GM21528 (cell line): ENCODE measurements around the gene ETFB.

Experiments
- ATAC-seq: cut with Tn5 transposase; IDR thresholded peaks from one replicate; pipeline ENCODE4 v1.9.1; 2021; ENCODE audit warnings: mild to moderate bottlenecking, moderate library complexity; ENCODE audit not compliant: unreplicated experiment, low FRiP score

Gene ETFB

DNA sequence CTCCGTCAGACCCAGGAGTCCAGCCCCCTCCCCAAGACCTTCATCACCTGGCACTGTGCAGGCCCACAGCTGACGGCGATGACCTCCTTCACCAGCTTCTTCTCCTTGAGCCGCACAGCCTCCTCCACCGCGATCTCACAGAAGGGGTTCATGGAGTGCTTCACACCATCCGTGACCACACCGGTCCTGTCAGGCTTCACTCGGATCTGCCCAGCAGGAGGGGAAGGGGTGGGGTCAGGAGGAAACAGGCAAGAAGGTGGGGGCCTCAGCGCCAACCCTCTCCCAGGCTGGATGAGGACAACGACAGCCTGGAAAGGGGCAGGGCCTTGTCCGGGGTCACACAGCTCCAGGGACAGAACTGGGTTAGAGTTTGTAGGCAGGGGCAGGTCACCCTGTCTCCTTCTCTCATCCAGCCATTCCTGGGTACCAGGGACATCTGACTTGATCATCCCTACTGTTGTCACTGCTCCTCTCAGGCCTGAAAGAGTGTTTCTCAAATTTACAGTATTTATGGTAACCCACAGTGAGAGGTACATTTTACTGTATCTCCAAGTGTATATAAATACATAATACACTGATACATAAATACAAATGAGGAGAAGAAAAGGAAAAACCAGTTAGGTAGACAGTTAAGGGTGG is 12.0 kb downstream of the ETFB start:
- ATAC-seq = no peak

DNA sequence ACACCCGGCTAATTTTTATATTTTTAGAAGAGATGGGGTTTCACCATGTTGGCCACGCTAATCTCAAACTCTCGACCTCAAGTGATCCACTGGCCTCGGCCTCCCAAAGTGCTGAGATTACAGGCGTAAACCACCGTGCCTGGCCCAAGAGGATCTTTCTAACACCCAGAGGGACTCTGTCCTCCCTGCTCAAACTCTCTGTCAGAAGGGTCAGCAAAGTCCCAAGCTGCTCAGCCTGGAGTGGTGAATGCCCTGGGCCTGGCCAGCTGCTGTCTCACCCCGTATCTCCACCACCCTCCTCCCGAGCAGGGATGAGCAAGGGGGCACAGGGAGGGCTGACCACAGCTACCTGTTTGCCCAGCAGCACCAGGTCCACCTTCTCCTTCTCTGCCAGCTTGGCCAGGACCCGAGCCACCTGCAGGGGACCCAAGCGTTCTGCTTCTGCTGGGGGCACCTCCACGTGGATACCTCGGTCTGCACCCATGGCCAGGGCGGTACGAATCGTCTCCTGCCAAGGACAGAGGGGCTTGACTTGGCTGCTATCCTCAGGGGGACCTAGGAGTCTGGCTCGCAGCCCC is 13.3 kb downstream of the ETFB start:
- ATAC-seq = no peak

DNA sequence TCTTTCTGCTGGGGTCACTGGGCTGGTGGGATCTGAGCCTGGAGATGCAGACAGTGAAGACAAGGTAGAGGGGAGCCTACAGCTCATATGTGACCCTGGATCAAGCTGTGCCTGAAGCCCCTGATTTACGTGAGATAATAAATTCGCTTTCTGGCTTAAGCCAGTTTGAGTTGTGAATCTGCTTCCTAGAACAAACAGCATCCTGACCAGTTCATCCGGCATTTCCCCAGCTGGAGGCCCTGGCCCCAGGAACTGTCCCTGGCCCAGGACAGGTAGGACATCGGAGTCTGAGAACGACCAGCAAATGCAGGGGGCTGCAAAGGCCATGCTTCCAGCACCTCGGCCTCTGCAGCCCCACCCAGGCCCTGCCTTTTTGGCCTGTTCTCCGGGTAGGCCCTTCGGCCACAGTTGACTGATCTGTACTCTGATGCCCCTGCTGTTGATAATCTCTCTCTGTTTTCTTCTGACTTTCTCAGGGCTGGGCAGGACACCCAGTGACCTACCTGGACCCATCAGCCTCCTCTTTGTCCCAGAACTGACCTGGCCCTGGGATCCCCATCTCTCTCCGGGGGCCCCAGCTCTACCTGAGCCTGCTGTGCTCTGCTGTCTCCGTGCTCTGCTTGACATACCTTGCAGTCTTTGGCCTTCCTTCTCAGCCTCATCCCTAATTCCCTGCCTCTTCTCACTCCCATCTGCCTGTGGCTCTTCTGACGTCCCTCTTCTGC is 14.8 kb downstream of the ETFB start:
- ATAC-seq = no peak

DNA sequence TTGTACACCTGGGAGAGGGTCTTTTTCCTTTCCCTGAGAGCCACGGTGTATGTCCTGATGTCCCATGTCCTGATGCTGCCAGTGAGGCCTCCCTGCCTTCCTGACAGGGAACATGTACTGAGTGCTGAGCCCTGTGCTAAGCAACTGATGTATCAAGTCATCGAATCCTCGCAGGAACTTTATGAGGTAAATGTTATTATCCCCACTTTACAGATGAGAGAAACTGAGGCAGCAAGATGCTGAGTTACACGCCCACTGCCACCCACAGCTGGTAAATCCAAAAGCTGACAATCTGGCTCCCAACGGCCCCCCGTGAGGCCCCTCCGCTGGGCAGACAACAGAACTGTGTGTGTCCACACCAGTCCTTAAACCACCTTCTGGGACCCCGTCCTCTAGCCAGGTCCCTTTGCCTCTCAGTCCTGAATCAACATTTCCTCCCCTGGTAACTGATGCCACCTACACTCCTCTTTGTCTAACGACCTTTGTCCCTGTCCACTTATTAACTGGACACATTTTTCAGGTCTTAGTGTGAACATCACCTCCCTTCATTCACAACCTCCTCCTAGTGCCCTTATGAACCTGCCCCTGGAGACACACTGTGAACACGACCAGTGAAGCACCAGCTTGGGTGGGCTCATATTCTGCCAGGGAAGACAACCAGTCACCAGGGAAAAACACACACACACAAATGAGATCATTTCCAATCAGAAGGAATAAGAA is 18.8 kb downstream of the ETFB start:
- no peak for ATAC-seq

DNA sequence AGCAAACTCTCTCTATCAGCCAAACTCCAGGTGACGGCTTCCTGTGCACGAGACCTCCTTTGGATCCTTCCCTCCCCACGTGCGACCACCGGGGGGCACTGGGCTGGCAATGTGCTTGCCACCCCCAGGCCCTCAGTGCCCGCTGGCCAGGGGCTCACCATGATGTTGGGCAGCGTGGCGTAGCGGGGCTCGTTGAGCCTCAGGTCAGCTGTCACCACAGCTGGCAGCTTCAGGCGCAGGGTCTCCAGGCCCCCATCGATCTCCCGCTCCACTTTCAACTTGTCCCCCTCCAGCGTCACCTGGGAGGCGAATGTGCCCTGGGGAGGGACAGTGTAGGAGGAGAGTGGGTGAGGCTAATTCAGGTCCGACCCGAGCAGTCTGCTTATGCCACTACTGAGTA is 19.4 kb downstream of the ETFB start:
- ATAC-seq = no peak

DNA sequence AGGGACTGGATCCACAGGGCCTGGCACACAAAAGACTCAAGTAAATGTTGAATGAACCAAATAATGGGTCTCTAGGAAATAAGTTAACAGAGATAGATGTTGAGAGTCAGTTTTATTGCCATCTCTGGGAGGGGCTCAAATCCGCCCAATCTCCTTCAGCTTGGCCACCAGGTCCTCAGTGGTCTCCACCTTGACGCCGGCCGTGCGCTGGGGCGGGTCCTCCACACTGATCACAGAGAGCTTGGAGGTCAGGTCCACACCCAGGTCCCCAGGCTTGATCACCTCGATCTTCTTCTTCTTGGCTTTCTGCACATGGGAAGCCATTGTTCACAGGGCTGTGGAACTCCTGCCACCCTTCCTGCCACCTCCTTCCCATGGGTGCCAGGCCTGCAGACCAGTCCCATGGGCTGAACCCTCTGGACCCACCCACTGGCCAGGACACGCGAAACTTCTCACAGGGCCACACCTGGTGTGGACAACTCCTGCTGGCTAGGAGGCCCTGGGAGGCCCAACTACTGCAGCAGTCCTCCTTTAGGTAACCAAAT is 21.0 kb downstream of the ETFB start:
- no peak for ATAC-seq

DNA sequence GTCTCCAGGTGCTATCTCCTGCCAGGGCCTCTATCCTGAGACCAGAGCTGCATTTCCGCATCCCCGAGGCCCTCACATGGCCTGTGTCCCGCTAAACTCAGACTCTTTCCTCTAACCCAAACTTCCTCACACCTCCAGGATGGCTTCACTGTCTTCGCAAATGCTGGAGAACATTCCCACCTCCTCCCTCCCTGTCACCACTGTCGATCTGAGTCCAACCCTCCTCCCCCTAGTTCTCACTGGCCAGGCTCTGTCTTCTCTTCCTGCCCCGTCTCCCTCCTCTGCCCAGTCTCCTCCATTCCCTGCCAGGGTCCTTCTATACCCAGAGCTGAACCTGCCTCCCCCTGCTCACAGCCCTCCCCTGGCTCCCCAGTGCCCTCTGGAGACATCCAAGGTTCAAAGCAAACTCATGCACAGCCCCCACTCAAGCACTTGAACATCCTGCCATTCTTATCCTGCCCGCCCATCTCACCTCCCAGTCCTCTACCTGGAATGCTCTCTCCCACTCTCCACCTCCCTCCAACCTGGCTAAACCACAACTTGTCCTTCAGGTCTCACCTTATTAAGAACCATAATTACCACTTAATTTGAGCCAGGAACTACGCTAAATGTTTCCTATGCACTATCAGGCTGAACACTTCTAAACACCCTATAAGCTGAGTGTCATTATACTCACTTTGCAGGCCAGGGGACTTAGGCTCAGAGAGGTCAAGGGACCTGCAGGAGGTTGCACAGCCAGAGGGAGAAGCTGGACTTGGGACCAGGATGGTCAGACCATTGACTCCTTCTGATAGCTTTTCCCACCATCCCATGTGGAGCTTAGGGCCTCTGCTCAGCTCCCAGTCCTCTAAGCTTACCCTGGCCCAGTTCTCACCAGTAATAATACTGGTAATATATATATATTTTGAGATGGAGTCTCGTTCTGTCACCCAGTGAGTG is 23.3 kb downstream of the ETFB start:
- ATAC-seq = no peak

DNA sequence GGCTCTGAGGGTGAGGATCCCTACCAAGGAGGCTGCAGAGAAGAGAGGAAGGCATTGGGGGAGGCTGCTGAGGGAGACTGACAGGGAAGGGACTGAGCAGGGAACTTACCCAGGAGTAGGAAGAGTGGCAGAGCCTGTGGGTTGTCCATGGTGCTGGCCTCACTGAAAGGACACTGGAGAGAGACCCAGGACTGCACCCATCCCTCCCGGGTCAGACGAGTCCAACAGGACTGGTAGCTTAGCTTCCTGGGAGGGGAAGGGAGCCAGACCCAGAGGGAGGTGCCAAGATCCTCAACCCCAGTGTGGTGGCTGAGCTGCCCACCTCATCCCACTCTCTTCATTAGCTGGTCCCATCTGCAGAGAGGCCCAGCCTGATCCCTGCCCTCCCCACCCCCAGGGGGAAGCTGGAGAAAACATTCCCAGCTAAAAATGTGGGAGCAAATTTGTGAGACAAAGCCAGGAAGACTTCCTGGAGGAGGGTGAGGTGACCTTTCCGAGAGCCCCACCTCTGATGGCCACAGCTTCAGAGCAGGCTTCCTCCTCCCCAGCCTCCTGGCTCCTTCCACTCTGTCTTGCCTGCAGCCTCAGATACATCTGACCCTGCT is 24.1 kb downstream of the ETFB start, which contains the start of gene VSIG10L:
Gene VSIG10L, minus strand, starts transcription at position 164 of the 605 bp plus-strand sequence. Its CDS starts 15 bp downstream, at position 149.
- ATAC-seq = no peak

DNA sequence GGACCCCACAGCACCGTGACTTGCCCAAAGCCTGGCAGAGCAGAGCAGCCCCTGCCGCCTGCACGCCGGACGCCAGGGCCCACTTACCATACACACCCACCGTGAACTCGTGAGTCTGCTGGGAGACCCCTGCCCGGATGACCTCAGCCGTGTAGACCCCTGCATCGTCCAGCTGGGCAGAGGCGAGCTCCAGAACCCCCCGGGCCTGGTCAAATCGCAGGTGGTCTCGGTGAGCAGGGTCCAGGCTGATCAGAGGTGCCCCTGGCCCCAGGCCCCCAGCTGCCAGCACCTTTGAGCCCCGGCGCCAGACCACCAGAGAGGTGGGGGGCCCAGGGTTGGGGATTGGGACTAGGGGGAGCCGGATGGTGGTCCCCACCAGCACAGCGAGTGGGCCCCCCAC is 25.1 kb downstream of the ETFB start:
- ATAC-seq = no peak

DNA sequence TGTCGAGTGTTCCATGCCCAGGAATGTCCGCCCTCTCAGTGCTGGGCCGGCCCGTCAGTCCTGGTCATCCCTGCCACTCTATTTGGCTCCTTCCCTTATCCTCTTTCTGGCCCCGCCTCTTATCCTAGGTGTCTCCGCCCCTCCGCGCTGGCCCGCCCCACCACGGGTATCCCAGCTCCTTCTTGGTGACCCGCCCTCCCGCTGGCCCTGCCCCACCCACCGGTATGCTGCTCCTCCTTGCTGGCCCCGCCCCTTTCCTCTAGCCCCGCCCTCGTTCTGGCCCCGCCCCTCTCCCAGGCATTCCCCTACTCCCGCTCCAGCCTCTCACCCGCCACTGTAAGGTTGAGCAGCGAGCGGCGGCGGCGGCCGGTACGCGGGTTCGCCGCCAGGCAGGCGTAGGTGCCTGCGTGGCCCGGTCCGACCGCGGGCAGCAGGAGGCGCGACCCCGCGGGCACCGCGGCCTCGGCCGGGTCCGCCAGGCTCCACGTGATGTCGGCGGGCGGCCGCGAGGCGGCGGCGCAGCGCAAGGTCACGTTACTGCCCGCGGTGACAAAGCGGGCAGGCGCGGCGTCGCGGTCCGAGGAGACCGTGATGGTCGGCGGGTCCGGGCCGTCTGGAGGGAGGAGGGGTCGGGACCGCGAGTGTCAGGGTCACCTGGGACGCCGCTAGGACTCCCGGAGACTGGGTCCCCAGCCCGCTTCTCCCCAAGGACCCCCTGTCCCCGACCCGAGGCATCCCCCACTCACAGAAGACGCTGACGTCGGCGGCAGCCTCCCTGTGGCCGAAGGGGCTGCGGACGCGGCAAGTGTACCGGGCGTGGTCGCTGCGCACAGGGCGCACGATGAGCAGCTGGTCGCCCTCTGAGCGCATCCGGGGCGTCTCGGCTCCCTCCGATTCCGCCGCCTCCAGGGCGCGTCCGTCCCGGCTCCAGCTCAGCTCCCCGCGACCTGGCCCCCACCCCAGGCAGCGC is 26.2 kb downstream of the ETFB start:
- peak; percentile 47 for ATAC-seq

DNA sequence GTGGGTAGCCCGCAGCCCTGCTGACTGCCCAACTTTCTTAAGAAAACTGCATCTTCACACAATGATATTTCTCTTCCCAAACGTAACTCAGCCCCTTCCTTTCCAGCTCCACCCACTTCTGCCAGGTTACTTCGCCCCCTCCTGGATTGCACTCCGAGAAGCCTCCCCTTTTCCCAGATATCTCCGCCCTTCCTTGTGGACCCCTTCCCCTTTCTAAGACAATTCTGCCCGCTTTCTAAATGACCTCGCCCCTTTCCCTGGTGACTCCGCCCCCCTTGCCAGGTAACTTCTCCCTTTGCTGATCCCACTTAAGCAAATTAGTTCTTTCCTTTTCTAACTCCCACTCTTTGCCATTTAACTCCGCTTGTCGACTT is 26.9 kb downstream of the ETFB start:
- ATAC-seq = peak; percentile 7

DNA sequence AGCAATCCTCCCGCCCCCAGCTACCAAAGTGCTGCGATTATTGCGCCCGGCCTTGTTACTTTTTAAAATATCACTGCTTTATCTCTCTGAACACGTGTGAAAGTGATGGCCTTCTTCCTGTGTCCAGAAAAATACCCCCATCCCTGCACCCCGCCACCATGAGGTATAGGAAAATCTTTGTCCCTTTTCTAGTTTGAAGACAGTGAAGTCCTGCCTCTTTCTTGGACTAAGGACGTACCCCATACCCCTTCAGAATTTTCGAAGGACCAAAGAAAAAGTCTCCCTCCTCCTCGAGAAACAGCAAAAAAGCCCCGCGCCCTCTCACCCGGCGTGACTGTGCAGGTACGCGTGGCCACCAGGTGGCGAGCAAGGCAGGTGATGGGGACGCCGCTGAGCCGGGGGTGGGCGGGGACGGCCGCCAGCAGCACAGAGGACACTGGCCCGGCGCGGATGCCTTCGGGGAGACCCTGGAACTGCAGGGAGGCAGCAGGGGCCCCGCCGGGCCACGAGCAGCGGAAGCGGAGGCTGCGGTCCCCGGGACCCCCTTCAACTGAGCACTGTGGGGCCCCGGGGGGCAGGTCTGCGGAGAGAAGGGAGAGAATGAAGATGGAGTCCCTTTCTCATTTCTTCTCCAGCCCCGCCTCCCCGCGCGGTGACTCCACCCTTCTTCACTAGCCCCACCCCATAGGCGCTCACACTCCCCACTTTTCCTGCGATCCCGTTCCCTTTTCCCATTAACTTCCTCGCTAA is 27.4 kb downstream of the ETFB start:
- peak; percentile 48 for ATAC-seq

DNA sequence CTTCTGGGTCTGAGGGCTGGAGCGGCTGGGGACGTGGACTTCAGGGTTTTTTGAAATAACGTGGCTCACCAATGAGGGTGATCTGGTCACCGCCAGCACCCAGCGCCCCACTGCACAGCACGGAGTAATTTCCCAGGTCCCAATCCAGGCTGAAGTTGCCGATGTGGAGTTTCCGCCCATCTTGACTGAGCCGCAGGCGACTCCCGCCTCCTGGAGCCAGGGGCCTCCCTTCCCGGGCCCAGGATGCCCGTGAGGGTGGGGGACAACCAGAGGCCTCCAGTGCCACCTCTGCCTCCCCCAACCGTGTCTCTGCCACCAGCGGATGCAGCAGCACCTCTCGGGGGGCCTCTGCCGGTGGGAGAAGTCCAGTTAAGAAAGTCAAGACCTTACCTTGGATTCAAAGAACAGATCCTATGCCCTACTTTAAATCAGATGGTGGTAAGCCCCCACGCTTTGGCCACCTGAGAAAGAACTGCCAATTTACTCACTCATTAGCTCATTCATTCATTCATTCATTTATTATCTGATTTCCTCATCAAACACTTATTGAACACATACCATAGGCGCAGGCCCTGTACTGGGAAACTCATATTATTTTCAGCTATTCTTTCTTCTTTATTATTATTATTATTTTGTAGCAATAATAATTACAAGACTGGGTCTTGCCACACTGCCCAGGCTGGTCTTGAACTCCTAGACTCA is 28.2 kb downstream of the ETFB start:
- no peak for ATAC-seq

DNA sequence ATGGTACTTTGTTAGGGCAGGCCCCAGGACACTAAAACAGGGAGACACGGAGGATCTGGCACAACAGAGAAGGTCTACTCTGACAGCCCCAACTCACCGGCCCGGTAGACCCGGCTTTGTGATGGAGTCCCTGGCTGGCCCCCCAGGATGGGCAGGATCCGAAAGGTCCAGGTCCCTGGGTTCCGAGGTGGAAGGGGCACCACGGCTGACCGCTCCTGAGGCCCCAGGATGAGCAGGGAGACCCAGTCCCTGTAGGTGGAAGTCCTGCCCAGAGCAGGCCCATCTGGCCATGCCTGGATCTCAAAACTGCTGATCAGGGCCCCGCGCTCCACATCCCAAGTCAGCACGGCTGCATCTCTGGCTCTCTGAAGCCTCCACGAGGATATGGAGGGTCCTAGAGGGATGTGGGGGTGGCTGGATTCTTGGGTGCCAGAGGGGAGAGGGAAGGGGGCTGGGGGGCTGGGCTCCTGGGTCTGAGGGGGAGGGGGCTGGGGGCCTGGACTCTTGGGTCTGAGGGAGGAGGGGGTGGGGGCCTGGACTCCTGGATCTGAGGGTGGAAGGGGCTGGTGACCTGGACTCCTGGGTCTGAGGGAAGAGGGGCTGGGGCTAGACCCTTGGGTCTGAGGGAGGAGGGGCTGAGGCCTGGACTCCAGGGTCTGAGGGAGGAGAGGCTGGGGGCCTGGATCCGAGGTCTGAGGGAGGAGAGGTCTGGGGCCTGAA is 28.9 kb downstream of the ETFB start:
- no peak for ATAC-seq

DNA sequence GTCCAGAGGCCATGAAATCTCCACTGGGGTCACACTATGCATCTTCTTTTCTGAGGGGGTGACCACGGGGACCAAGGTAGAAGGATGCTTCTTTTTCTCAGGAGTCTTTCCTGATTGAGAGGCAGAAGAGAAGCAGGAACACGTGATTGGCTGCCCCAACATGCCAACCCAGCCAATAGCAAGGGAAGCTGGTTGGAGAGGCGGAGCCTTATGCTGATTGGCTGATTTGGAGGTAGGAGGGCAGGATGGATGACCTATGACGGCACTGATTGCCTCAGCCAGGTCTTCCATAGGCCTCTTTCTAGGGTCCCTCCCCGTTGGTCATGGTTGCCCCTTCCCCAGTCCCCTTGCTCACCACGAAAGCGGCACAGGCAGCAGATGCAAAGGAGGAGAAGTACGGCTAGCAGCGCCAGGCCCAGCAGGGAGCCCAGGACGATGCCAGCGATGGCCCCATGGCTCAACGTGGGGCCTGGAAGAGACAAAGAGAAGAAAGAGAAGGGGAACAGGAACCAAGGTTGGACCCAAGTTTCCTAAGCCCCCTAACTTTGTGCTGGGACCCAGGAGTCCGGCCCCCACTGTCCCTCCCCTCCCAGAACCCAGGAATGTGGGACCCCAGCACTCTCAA is 32.2 kb downstream of the ETFB start:
- no peak for ATAC-seq

DNA sequence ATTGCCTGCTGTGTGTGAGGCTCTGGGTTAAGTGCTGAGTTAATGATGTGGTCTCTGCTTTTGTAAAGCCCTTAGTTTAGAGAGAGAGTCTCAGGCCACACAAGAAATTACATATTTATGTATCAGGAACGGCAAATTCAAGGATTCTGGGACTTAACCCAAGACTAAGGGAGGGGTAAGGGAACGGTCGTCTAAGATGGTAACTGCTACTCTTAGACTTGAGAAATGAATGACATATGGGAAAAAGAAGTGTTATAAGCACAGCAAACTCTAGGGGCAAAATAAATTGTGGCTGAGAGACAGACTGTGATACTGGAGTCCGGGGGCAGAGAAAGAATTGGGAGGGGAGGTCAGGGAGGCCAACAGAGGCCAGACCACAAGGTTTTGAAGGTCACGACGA is 34.5 kb downstream of the ETFB start:
- no peak for ATAC-seq
